ENCODE data around the gene PRPSAP1.

Gene PRPSAP1, protein sequence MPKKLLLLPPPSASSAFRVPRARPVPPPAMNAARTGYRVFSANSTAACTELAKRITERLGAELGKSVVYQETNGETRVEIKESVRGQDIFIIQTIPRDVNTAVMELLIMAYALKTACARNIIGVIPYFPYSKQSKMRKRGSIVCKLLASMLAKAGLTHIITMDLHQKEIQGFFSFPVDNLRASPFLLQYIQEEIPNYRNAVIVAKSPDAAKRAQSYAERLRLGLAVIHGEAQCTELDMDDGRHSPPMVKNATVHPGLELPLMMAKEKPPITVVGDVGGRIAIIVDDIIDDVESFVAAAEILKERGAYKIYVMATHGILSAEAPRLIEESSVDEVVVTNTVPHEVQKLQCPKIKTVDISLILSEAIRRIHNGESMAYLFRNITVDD

DNA sequence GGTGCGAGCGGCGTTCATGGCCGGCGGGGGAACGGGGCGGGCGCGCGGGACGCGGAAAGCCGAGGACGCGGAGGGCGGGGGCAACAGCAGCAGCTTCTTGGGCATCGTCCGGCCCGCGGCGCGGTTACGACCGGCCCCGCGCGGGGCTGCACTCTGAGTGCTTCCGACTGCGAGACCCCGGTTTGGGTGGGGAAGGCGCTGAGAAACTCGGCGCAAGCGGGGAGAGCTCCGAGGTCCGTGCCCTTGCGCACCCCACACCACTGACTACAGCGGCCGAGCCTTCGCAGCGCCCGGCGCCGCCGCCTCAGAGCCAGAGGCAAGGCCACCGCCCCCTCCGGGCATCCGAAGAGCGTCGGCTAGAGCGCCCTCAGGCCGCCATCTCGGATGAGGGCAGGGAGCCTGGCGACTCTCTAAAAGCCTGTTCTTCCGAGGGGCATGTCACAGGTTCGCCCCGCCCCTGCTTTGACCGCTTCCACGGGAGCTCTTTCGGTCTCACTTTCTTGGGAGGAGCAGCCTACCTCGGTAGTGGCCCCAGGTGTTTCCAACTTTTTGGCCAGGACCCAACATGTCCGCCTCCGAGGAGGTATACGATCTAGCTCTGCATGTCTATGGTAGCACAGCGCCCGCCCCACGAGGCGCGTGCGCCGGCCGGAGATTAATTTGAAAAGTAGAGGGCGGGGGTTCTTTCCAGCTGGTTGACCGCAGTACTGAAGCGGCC is at the start of gene PRPSAP1:
PRPSAP1 (minus strand) TSS at position 318 of the 718 bp plus-strand sequence; CDS start at position 105, 213 bp downstream.
- peak; percentile 69 to 71 for DNase-seq

DNA sequence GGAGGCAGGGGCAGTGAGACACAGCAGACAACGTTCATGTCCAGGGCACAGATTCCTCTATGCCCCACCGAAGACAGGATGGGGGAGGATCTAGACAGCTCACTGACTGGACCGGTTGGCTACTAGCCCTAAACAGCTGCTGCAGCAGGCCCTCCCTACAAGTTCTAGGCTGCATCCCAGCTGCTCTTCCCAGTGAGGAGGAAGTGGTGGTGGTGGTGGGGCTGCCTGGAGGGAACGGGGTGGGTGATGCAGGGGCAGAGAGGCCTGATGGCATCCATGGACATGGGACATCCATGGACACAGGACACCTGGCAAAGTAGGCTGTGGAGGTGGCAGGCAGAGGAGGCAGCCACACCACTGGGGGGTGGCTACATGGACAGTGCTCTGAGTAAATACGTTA is 49.0 kb upstream of the PRPSAP1 start:
- no peak for DNase-seq

DNA sequence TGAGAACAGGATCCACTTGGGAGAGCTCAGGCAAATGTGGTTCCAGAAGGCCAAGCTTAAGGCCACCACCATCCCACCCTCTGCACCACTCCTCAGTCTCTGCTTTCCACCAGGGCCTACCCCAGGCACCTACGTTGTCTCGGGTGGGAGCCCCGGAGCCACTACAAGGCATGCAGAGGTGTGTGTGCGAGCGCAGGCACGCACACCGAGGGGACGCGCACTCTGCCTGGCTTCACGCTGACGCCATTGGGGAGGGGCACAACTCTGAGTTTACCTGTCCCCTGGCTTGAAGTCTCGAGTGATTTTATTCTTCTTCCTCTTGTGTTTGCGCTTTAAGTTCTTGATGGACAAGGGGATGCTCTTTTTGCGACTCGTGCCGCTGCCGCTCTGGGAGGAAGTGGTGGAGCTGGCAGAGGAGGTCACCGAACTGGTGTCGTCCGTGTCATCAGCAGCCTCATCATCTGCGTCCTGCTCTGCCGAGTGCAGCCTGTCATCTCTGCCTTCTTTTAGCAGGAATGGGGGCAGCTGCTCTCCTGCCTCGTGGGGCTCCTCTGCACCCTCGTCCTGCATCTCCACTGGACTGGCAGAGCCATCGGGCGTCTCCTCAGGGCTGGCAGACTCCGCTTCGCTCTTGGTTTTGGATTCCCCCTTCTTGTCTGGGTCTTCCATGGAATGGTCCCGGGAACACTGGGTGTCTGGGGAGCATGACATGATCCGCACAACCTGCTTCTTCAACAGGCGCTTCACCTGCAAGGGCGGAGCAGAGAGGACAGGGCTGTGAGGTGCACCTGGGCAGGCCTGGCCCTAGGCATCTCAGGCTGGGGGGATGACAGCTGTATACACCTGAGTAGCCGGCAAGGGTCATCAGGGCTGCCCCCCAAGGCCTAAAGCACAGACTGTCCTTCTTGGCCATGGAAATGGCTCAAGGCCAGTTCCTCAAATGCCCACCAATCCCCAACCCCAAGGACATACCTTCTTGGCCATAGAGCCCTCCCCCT is 45.8 kb upstream of the PRPSAP1 start:
- no peak for DNase-seq

DNA sequence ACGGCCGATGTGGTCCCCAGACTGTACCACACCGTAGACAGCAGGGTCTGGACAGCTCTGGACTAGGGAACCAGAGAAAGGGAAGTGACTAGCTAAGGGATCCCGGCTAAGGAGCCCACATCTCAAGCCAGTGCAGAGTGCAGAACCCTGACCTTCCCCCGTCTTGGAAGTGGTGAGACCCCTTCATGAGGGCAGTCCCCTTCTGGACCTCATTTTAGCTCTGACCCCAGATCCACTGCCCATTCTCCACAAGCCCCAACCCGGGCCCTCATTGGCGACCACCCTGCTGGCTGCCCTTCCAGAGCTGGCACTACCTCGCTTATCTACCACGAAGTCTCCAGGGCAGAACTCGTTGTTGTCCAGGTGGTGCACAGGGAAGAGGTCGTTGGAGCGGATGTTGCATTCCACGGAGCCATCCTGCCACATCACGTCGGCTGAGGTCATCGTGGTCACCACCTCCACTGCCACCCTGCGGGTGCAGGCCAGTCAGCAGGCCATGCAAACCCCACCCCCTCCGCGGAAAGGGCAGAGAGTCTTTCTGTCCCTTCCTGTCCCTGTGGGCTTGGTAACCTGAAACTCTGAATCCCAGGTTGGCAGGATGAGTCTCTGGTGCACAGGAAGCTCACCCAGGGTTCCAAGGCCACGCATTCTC is 44.9 kb upstream of the PRPSAP1 start:
- DNase-seq: no peak

DNA sequence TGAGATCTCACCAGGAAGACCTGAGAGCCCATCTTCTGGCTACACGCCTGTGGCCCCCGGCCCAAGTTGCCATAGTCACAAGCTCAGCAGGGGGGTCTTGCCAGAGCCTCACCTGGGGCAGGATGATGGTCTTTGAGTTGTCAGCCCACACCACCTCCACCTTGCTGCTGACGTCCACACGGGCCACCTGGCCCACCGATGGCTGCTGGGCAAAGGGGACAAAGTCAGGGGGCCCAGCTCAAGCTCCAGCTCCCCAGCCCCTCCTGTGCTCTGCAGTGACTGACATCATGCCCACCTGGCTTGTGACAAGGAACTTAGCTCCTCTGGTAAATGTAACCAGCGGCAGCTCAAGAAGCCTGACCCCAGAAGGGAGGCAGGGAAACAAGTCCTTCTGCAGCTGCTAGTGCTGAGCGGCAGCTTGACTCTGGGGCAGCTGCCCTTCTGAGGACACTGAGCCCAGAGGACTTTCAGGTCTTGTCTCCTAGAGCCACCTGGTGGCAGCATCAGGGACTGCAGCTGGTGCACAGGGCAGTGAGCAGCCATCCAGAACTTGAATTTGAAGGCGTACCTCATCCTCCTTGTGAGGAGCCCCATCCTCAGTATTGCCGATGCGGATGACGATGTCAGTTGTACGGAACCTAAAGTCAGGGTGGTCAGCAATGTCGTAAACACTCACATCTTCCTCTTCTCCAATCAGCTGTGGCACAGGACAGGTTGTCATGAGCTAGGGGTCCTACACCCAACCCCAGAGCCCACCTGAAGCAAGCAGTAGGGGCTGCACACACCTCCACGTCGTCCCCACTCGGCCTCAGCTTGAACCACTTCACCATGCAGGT is 44.2 kb upstream of the PRPSAP1 start:
- peak; percentile 85 to 92 for DNase-seq

DNA sequence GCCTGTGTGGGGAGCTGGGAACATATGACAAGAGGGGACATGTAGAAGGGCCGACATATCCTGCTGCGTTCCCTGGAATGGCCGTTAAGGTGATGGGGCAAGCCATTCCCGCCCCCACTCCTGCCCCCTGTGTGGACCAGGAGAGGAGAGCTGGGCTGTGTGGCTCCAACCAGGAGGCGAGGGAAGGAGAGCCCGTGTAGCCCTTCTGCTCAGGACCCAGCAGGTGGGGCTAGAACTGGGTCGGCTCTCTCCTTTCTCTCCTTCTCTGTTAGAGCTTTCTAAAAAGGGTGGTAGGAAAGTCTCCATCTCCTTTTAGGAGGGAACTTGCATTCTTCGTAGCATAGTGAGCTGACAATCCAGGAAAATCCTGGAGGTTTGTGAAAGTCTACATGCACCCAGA is 43.5 kb upstream of the PRPSAP1 start:
- no peak for DNase-seq

DNA sequence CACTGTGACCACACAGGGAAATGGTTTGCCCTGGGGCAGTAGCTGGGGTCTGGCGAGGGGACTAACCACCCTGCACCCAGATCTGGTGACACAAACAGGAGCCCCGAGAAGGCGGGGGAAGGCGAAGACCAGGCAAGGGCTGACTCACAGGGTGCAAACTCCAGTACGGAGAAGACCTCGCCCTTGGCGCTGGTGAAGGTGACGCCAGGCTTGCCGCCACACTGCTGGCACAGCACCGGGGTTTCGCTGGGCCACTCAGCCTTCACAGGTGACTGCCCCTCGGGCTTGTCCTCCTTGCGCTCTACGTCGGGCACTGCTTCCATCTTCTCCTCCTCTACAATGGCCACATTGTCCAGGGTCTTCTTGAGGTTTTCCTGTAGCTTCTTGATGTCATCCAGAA is 42.3 kb upstream of the PRPSAP1 start:
- no peak for DNase-seq

DNA sequence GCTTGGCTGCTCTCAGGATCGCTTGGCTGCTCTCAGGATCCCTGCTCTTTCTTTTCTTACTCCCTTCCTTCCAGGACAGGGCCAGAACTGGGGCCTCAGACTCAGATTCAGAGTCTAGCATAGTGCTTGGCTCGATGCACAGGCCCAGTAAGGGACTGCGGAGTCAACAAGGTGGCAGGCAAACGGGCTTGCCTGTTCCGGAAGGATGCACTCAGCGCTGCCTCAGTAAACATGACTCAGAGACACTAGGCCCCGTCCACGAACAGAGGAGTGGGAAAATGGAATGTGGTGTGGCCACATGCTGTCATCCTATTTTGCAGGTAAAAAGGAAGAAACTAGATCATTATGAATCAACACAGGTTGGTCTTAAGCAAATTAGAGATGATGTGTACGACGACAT is 40.5 kb upstream of the PRPSAP1 start:
- DNase-seq: no peak

DNA sequence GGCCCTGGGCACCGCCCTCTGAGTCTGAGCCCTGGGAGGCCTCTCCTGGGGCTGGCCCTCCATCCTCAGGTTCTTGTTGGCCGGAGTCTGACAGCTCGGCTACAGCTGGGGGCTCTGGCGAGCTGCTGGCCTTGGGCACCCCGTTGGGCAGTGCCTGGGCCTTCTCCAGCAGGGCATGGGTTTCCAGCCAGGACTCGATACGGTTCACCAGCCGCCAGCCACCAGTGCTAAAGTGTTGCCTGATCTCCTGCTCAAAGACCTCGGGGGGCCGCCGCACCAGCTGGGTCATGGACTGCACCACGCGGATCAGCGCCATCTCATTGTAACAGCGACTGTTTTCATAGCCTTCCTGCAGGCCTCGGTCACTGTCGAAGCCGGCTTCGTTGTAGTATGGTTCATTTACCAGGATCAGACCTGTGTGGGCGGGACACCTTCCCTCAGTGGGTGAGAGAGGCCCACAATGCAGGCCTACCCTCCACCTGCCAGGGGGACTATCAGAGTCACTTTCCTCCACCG is 37.5 kb upstream of the PRPSAP1 start:
- no peak for DNase-seq

DNA sequence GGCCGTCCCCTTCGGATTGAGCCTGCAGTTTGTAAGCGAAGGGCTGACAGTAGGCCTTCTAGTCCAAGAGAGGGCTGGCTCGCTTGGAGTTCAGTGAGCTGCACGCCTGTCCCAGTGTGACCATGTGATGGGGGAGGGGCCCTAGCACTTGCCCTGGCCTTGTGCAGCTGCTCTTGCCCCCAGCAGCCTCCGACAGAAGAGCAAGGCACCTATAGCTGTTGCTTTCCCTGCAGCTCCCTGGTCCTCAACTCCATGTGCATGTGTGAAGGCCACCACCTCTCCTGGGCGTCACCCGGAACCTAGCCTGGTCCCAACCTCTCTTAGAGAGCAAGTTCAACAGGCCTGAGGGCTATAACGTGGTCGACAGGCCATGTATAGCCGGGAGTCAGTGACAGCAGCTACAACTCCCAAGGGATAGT is 36.3 kb upstream of the PRPSAP1 start:
- DNase-seq: no peak

DNA sequence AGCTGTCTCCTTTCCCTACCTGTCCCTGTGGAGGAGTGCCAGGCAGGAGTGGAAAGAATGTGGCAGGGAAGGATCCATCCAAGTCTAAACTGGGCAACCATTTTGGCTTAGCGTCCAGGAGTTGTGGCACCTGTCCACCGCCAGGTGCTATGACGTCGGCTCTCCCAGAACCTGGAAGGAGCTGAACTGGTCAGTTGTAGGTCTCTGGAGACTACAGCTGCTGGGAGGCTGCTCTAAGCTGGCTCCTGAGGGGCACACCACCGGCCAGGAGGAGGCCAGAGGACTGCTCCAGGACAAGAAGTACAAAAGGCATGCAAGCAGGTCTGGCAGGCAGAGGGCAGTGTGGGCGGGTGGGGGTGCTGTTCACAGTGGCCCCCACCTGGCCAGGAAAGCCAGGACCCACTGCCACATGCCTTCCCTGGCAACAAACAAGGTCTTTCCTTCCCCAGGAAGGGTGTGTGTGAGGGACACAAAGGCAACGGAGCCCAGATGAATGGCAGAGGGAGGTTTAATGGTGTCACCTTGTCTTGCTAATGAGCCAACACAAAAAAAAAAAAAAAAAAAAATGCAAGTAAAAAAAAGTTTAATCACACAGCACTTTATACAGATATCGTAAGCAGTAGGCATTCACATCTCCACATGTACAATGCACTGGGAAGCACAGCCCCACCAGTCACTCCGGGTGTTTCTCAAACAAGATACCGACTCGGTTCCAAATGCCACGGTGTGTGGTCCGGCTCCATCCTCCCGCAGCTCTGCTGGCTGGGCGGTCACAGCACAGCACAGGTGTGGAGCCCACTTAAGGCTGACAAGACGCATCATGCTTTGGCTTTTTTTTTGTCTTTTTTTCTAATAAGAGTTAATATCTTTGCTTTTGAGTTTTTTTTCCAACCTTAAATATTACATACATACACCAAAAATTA is 35.5 kb upstream of the PRPSAP1 start:
- no peak for DNase-seq

DNA sequence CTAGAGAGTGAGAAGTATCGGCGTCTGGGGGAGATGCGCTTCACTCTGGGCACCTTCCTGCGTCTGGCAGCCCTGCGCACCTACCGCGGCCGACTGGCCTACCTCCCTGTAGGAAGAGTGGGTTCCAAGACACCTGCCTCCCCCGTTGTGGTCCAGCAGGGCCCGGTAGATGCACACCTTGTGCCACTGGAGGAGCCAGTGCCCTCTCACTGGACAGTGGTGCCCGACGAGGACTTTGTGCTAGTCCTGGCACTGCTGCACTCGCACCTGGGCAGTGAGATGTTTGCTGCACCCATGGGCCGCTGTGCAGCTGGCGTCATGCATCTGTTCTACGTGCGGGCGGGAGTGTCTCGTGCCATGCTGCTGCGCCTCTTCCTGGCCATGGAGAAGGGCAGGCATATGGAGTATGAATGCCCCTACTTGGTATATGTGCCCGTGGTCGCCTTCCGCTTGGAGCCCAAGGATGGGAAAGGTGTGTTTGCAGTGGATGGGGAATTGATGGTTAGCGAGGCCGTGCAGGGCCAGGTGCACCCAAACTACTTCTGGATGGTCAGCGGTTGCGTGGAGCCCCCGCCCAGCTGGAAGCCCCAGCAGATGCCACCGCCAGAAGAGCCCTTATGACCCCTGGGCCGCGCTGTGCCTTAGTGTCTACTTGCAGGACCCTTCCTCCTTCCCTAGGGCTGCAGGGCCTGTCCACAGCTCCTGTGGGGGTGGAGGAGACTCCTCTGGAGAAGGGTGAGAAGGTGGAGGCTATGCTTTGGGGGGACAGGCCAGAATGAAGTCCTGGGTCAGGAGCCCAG is 33.5 kb upstream of the PRPSAP1 start:
- no peak for DNase-seq

DNA sequence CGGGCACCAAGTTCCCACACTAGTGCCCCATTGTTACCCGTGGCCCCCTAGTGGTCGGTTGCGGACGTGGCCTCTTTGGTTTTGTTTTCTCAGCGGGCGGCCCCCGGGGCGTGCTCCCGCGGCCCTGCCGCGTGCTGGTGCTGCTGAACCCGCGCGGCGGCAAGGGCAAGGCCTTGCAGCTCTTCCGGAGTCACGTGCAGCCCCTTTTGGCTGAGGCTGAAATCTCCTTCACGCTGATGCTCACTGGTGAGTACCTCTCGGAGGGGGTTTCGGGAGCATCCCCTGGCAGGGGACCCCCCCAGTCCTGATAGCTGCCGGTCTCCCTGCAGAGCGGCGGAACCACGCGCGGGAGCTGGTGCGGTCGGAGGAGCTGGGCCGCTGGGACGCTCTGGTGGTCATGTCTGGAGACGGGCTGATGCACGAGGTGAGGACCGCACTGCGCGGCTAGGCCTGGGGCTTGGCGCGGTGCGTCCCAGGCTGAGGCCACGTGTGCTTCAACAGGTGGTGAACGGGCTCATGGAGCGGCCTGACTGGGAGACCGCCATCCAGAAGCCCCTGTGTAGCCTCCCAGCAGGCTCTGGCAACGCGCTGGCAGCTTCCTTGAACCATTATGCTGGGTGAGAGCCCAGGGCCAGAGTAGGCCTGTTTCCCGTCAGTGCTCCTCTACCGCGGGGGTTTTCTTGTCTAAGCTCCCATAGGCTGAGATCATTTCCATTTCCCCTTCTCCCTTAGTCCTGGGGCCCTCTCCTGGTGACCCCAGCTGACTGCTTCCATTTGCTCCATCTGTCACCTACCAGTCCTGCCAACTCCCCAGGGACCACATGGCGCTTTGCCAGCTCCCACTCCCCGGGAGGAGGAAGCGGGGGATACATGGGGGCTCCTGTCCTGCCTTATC is 32.4 kb upstream of the PRPSAP1 start:
- peak; percentile 82 to 87 for DNase-seq

DNA sequence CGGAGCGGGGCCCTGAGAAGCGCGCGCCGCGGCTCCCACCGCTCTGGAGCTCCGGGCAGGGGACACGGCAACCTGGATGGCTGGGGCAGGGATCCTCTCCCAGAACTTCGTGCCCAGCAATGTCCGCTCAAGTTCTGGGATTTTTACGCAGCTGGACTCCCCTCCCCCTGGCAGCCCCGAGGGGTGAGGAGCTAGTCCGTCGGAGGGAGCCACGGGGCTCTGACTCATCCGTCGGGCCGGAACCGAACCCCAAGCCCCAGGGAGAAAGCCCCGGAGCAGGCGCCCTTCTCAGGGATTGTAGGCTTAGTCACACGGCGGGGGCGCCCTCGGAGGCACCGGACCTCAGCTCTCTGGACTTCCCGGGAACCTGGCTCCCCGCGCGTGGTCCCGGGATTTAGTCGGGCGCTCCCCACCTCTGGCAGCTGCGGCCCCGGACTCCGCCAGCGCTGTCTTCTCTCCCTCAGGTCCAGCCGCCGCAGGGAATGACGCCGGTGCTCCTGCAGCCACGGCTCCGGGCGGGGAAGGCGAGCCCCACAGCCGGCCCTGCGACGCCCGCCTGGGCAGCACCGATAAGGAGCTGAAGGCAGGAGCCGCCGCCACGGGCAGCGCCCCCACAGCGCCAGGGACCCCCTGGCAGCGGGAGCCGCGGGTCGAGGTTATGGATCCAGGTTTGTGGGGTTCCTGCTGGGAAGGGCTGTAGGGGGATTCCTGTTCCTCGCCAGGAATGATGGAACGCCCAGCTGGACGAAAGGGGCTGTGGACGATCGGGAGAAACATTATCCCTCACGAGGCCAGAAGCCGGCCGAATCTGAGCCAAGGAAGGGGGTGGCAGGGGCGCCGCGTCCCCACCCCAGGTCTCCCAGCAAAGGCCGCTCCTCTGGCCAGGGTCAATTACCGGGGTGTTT is 31.5 kb upstream of the PRPSAP1 start:
- DNase-seq: peak; percentile 21 to 25

DNA sequence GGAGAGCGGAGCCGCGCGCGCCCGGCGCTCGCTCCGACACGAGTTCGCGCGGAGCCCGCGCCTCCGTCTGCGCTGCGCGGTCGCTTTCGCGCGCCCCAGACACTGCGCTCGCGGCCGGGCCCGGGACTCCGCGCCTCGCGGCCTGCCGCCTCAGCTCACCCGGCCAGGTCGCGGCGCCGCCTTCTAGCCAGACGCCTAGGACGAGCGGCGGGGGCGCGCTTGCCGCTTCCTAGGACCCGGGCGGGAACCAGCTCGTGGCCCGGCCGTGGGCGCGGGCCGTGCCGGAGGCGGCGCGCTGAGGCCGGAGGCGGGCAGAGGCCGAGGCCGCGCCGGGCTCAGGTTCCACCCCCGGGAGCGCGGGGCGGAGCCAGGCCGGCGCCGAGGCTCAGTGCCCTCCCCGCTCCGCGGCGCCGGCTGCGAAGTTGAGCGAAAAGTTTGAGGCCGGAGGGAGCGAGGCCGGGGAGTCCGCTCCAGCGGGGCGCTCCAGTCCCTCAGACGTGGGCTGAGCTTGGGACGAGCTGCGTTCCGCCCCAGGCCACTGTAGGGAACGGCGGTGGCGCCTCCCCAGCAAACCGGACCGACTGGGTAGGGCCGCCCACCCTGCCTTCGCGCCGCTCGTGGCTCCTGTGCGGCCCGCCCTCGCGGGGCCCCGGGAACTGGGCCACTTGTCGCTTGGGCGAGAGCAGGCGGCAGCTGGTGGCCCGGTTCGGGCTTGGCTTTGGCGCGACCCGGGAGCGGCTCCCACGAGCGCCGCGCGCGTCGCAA is 30.7 kb upstream of the PRPSAP1 start, which contains the start of gene SPHK1:
SPHK1 (plus strand) TSS at position 388 of the 765 bp plus-strand sequence. CDS start 1,036 bp downstream, outside the sequence.
- peak; percentile 59 to 70 for DNase-seq
